Nephron (organoid): ENCODE data around the gene TMEM176B.

Experiments used
- H3K27ac Mint-ChIP-seq, 3 experiments: 2 replicates each; pipeline ENCODE4 v1.8.0; 2020; ENCODE audit warnings: mixed read lengths in 3 of 3, mild to moderate bottlenecking in 2 of 3, moderate library complexity in 1 of 3
- H3K27me3 Mint-ChIP-seq: 2 replicates; pipeline ENCODE4 v1.8.0; 2021; ENCODE audit warnings: low read depth, mild to moderate bottlenecking, moderate library complexity, mixed read lengths
- H3K36me3 Mint-ChIP-seq: 2 replicates; pipeline ENCODE4 v1.8.0; 2020; ENCODE audit warnings: low read depth, mixed read lengths
- H3K4me1 Mint-ChIP-seq: 2 replicates; pipeline ENCODE4 v1.8.0; 2020; ENCODE audit warnings: mixed read lengths
- H3K4me3 Mint-ChIP-seq, 3 experiments: 2 replicates each; pipeline ENCODE4 v1.8.0; 2020; ENCODE audit warnings: mild to moderate bottlenecking in 3 of 3, mixed read lengths in 3 of 3, moderate library complexity in 2 of 3
- H3K9me3 Mint-ChIP-seq: 2 replicates; pipeline ENCODE4 v1.8.0; 2020; ENCODE audit warnings: mixed read lengths
- CTCF ChIP-seq, 3 experiments: fragments of 200-600 bp; sonication (generic); IDR thresholded peaks; one replicate each; pipeline ENCODE4 v1.5.0; 2021; ENCODE audit warnings: antibody characterized with exemption in 3 of 3; ENCODE audit not compliant: unreplicated experiment in 3 of 3

Gene TMEM176B

GRCh38 chr7:150805864-150806263 lies 5.7 kb upstream of the TMEM176B start:
- Mint-ChIP-seq H3K36me3 (peaks cover 8% of the 10 kb centered on the region), H3K4me3 (no peak overlapping the region), H3K4me1 (peaks cover 12% of the 10 kb centered on the region), H3K9me3 (peaks cover 31% of the 10 kb centered on the region), H3K27me3 (peaks cover 24% of the 10 kb centered on the region), H3K27ac (no peak overlapping the region)
- no peak for TF ChIP-seq CTCF (IDR thresholded peaks at IDR 0.05; ENCODE audit: unreplicated experiment in 3 of 3)

GRCh38 chr7:150804802-150805201 lies 4.6 kb upstream of the TMEM176B start:
- H3K36me3 Mint-ChIP-seq: peaks cover 8% of the 10 kb centered on the region
- H3K4me3 Mint-ChIP-seq: no peak overlapping the region

GRCh38 chr7:150803161-150803860 lies 3.1 kb upstream of the TMEM176B start:
- peak overlapping the region in 1 of 3 experiments; percentile 24 for H3K27ac Mint-ChIP-seq

More at GRCh38 chr7:150804802-150805201, 4.6 kb upstream of the TMEM176B start:
- no peak for TF ChIP-seq CTCF (IDR thresholded peaks at IDR 0.05; ENCODE audit: unreplicated experiment in 3 of 3)
- Mint-ChIP-seq H3K4me1 (peaks cover 12% of the 10 kb centered on the region), H3K27ac (no peak overlapping the region), H3K27me3 (peaks cover 24% of the 10 kb centered on the region), H3K9me3 (peaks cover 28% of the 10 kb centered on the region)

DNA sequence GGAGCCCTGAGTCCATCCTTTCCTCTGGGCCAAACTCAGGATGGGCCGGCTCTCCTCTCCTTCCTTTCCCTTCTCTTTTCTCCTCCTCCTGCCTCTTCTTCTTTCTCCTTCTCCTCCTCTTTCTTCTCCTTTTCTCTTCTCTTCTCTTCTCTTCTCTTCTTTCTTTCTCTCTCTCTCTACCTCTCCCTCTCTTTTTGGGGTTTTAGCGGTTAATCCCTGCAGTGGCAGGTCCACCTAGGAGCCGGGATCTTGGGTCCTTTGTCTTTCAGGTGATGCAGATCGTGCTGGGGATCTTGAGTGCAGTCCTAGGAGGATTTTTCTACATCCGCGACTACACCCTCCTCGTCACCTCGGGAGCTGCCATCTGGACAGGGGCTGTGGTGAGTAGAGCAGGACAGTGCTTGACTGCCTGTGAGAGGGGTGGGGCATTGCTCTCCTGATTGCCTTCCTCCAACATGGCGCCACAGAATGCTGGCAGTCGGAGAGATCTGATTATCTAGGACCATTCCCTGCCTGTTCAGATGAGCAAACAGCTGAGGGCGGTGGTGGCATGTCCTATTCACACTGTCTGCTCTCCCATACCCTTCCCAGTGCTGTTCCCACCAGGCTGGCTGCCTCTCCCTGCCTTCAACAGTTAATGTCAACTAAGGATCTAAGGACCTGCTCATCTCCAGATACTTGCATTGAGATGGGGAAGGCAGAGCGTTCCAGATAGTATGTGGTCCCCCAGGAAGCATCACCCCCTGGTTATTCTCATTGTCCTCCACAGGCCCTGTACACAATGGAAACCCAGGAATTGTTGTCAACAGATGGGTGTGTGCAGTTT lies 2.0 kb upstream of the TMEM176B start:
- no peak overlapping the region for H3K27ac Mint-ChIP-seq
- H3K4me3 Mint-ChIP-seq: peak overlapping the region; percentile 72 to 88 (median 74)
- peaks cover 14% of the 10 kb centered on the region for H3K9me3 Mint-ChIP-seq
- peaks cover 8% of the 10 kb centered on the region for H3K36me3 Mint-ChIP-seq
- peaks cover 20% of the 10 kb centered on the region for H3K4me1 Mint-ChIP-seq
- TF ChIP-seq CTCF (IDR thresholded peaks at IDR 0.05; ENCODE audit: unreplicated experiment in 3 of 3): no peak
- H3K27me3 Mint-ChIP-seq: peaks cover 46% of the 10 kb centered on the region

More at GRCh38 chr7:150803161-150803860, 3.1 kb upstream of the TMEM176B start:
- Mint-ChIP-seq H3K27me3 (peaks cover 39% of the 10 kb centered on the region), H3K9me3 (peaks cover 18% of the 10 kb centered on the region), H3K4me3 (peak overlapping the region in 1 of 3 experiments; percentile 50), H3K4me1 (peaks cover 20% of the 10 kb centered on the region), H3K36me3 (peaks cover 8% of the 10 kb centered on the region)
- TF ChIP-seq CTCF (IDR thresholded peaks at IDR 0.05; ENCODE audit: unreplicated experiment in 3 of 3): no peak

DNA sequence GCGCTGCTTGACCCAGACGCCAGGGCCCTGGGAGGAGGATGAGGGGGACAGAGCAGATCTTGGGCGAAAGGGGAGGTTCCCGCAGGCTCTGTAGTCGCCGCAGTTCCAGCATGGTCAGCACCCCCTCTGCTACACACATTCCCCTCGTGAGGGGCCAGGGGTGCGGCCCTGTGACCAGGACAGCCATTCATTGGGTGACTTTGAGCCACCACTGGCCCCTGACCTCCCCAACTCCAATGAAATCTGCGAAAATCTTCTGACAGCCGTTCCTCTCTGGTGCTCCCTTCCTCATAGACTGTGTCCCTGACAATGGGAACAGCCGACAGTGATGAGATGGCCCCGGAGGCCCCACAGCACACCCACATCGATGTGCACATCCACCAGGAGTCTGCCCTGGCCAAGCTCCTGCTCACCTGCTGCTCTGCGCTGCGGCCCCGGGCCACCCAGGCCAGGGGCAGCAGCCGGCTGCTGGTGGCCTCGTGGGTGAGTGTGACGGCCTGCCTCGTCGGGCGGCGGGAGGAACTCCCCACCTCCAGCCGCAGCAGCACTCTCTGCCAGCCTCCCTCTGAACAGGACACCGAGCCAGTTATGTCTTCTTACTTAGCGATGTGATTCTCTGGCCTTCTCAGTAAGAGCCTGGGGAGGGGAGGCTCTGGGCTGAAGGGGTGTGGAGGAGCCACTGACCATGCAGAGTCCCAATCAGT lies 1.2 kb upstream of the TMEM176B start:
- H3K4me1 Mint-ChIP-seq: peaks cover 20% of the 10 kb centered on the region
- peaks cover 46% of the 10 kb centered on the region for H3K27me3 Mint-ChIP-seq
- H3K4me3 Mint-ChIP-seq: peak overlapping the region; percentile 74 to 88 (median 87)
- peaks cover 12% of the 10 kb centered on the region for H3K9me3 Mint-ChIP-seq
- no peak for TF ChIP-seq CTCF (IDR thresholded peaks at IDR 0.05; ENCODE audit: unreplicated experiment in 3 of 3)
- peaks cover 8% of the 10 kb centered on the region for H3K36me3 Mint-ChIP-seq
- H3K27ac Mint-ChIP-seq: peak overlapping the region in 1 of 3 experiments; percentile 73
